Measurements from ENCODE around the gene ATP10A.

The ATP10A gene, protein sequence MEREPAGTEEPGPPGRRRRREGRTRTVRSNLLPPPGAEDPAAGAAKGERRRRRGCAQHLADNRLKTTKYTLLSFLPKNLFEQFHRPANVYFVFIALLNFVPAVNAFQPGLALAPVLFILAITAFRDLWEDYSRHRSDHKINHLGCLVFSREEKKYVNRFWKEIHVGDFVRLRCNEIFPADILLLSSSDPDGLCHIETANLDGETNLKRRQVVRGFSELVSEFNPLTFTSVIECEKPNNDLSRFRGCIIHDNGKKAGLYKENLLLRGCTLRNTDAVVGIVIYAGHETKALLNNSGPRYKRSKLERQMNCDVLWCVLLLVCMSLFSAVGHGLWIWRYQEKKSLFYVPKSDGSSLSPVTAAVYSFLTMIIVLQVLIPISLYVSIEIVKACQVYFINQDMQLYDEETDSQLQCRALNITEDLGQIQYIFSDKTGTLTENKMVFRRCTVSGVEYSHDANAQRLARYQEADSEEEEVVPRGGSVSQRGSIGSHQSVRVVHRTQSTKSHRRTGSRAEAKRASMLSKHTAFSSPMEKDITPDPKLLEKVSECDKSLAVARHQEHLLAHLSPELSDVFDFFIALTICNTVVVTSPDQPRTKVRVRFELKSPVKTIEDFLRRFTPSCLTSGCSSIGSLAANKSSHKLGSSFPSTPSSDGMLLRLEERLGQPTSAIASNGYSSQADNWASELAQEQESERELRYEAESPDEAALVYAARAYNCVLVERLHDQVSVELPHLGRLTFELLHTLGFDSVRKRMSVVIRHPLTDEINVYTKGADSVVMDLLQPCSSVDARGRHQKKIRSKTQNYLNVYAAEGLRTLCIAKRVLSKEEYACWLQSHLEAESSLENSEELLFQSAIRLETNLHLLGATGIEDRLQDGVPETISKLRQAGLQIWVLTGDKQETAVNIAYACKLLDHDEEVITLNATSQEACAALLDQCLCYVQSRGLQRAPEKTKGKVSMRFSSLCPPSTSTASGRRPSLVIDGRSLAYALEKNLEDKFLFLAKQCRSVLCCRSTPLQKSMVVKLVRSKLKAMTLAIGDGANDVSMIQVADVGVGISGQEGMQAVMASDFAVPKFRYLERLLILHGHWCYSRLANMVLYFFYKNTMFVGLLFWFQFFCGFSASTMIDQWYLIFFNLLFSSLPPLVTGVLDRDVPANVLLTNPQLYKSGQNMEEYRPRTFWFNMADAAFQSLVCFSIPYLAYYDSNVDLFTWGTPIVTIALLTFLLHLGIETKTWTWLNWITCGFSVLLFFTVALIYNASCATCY (N-terminal part only)

DNA sequence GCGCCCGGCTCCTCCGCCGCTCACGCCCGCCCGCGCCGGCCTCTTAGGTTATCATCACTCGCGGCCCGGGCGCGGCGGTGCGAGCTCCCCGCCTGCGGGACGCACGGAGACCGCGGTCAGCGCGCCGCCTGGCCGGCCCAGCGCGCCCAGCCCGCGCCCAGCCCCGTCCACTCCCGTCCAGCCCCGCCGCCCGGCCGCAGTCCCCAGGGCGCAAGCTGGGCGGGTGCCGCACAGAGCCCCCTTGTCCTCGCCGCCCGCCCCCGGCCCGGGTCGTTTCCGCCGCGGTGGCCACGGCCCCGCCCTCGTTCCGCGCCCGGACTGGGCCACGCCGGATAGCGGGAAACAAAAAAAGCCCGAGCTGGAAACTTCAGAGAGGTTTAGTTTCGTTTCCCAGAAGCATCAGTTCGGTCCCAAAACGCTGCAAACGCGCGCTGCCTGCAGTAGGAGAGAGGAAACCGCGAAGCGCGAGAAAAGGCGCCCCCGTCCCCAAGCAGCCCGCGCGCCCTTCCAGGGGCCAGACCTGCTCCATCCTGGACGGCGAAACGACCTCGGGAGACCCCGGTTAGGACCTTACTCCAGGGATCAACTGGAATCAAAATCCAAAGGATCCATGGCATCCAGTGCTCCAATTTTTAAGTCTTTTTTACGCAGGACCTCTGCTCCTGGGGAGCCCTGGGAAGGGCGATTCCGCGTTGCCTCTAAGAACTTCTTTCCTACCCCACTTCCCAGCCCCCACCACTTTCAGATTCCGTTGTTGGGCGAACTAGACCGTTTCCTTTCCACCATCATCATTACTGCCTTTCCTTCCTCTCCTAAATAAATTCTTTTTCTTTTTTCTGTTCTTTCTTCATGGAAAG is at the start of gene ATP10A:
Gene ATP10A (minus strand): TSS at position 217 of the 857 bp plus-strand sequence. CDS start 231 bp downstream, outside the sequence.
- DNase-seq (ENCODE audit: low read depth): no peak

DNA sequence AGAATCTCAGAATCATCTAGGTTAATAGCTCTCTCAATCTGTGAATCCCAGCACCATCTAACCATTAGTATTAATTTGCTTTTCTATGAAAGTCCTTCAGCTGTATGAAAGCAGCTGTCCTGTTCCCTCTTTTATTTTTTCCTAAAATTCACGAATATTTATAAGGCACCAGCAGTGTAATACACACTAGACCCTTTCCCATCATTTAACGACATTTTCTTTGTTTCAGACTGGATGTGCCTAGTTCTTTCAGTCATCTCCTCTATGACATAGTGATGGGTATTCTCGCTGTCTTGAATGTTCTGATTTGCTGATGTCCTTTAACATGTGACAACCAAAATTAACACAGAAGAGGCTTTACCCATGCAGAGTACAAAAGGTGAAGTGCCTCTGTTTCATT is 48.9 kb upstream of the ATP10A start:
- DNase-seq (ENCODE audit: low read depth): no peak

DNA sequence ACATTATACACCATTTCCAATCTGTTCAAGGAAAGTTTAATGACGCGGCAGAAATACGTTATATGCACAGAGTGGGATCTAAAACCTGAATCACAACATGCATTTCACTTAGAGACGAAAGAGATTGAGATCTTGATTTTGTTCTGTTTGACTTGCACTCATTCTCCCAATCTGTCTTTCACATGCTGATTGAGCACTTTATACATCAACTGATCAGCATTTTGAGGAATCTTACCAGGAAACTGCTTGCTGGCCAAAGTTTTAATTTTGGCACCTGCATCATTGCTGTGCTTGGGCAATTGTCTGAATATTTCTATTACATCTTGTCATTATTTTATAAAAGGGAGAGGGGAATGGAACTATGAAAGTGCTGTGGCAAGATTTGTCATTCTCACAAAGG is 47.7 kb upstream of the ATP10A start:
- DNase-seq (ENCODE audit: low read depth): no peak

GRCh38 chr15:25909806-25910205 is 46.7 kb upstream of the ATP10A start:
- DNase-seq (ENCODE audit: low read depth): no peak

DNA sequence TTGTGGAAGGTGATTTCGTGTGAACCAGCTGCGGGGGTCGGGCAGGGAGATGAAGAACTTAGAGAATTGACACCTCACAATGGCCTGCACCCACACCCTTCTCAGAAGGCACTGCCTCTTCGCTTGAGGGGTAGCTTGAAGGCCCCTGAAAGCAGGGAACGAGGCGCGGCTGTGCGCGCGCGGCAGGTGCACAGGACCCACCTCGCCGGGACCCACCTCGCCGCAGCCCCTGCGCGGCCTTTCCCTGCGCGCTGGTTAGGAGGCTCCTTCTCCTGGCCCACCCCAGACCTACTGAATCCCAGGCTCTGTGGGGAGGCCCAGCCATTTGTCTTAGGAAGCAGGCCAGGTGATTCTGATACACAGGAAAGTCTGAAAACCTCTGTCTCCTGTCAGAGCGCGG is 46.2 kb upstream of the ATP10A start:
- no peak for DNase-seq (ENCODE audit: low read depth)

GRCh38 chr15:25905140-25905539 is 42.0 kb upstream of the ATP10A start:
- no peak for DNase-seq (ENCODE audit: low read depth)

- DNase-seq (ENCODE audit: low read depth): no peak
Observed at GRCh38 chr15:25903024-25903581, 40.0 kb upstream of the ATP10A start.

- no peak for DNase-seq (ENCODE audit: low read depth)
Observed at GRCh38 chr15:25901811-25902605, 38.9 kb upstream of the ATP10A start.

DNA sequence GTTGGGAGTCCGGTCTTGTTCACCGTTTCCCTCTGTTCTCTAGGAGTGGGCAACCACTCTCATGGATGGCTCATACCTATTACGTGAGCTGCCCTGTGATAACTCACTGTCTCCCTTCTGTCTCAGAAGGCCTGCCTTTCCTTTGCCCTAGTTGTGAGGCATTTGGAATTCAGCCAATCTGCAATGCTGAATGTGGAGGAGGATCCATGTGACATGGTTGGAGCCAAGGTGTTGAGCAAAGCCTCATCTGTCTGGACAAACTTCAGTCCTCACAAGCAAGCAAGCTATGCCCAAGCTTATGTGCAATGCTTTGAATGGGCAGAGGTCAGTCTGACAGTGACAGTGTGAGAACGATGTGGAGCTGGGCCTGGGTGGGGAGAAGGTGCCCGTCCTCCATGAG is 37.8 kb upstream of the ATP10A start:
- DNase-seq (ENCODE audit: low read depth): no peak

- DNase-seq (ENCODE audit: low read depth): no peak
Observed at GRCh38 chr15:25900431-25900830, 37.3 kb upstream of the ATP10A start.

DNA sequence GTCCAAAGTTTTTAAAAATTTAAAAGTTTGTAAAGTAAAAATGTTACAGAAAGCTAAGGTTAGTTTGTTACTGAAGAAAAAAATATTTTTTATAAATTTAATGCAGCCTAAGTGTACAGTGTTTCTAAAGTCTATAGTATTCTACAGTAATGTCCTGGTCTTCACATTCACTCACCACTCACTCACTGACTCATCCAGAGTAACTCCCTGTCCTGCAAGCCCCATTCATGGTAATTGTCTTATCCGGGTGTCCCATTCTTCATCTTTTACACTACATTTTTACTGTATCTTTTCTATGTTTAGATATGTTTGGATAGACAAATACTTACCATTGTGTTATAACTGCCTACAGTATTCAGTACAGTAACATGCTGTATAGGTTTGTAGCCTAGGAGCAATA is 36.7 kb upstream of the ATP10A start:
- DNase-seq (ENCODE audit: low read depth): no peak

DNA sequence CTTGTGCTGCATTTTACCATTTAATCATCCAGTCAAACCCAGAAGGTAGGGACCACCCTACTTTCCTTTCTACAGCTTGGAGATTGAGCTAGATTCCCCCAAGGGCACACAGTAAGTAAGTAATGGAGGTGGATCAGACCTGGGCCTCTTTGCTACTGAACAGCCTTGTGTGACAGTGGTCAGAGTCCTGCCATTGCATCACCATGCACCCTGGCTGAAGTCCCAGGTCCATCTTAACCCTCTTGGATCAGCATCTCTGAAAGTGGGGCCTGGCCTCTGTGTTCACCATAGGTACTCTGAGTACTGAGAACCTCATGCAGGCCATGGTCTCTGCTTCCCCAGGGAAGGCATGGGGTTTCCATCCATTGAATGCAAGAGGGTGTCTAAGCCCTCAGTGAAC is 34.5 kb upstream of the ATP10A start:
- DNase-seq (ENCODE audit: low read depth): no peak

DNA sequence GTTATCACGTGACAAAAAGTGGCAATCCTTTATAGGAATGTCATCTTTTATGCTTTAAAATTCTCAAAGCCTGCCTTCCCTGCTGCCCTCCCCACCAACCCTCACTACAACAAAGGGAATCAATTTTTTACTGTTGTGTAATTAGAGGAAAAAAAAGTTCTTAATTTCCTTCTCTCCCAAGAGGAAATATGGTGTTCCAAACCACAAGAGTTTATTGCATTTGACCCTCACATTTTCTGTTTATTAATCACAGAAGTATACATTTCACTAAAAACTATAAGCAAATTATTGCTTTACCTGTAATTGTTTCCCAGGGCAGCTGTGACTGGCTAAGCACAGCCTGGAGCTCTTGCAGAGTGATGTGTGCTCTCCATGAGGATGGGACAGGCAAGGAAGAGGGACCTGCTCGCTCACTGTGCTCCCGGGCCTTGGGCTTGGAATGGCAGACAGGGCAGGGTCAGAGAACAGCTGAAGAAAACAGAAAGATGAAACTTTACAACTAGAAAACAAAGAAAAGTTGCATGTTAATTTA is 31.3 kb upstream of the ATP10A start:
- DNase-seq (ENCODE audit: low read depth): no peak

DNA sequence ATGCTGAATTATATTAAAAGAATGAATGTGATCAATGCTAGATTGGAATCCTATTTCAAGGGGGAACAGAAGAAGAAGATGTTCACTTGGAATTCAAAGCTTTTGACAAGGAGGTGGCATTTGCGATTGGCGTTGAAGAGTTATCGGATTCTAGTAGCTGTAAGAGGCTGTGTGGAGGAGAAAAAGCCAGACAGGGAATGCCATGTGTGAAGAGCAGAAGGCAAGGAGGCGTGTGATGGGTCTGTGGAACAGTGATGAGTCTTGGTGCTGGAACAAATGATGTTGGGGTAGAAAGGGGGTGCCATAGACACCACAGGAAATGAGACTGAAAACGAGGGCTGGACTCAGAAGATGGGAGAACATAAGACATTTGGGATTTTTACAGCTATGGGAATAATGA is 30.5 kb upstream of the ATP10A start:
- DNase-seq (ENCODE audit: low read depth): no peak

DNA sequence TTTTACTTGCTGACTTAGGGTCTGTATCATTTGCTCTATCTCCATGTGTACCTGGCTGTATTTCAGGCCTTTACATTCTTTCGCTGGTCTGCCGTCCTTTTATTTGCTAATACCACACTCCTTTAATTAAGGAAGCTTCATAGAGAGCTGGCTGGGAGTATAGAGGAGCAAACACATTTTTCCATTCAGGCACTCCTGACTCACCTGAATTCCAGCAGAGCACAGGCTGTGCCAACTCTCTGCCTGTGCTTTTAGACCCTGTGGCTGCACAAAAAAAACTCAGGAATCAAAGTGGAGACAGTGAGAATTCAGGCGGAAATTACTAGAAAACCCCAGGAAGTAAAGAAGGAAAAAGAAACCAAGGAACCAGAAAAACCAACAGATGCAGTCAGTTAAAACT is 29.0 kb upstream of the ATP10A start:
- no peak for DNase-seq (ENCODE audit: low read depth)

- no peak for DNase-seq (ENCODE audit: low read depth)
Observed at GRCh38 chr15:25891081-25891480, 28.0 kb upstream of the ATP10A start.

GRCh38 chr15:25890529-25890928 is 27.4 kb upstream of the ATP10A start:
- DNase-seq (ENCODE audit: low read depth): no peak

DNA sequence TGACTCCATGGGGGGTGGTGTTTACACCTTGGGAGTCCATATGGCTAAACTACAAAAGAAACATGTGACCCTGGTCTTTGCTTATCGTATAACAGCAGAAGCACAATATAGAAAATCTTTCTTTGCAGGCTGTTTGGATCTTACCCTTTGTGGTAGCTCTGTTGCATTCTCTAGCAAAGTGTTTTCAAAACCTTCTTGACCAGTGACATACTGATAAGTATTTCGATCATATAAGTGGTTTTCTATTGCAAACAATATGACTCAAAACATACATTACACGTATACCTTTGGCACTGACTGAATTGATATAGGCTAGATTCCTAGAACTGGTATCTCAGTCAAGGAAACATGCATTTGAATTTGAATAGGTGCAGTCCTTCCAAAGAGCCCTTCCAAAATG is 24.7 kb upstream of the ATP10A start:
- no peak for DNase-seq (ENCODE audit: low read depth)

GRCh38 chr15:25886498-25887140 is 23.5 kb upstream of the ATP10A start:
- no peak for DNase-seq (ENCODE audit: low read depth)

- DNase-seq (ENCODE audit: low read depth): no peak
Observed at GRCh38 chr15:25884370-25884769, 21.2 kb upstream of the ATP10A start.
